ENCODE results near the gene SLC35B2.

GRCh38 chr6:44264154-44265006 lies 7.1 kb upstream of the SLC35B2 start:
- TF ChIP-seq CTCF (IDR thresholded peaks at IDR 0.05) (no peak), POLR2A (IDR thresholded peaks at IDR 0.05) (no peak)

All from body of pancreas (tissue), 4 donors.